ENCODE measurements around the gene HS6ST1. TPM values are rescaled to one million over a fixed set of nuclear protein-coding genes. Genes with fewer than 3 reads are reported as not detected.
"Not testable (repeated sequence)": the region's sequence is repeated elsewhere in the genome, so short reads cannot be mapped to it uniquely, and the experiment has no call there.

Gene HS6ST1
- total RNA-seq, 1 donor from 2014 or later, result 19.2 TPM

- DNase-seq (ENCODE audit: low read depth) (no peak), FAIRE-seq (no peak)
- TF ChIP-seq CTCF (IDR thresholded peaks at IDR 0.05; ENCODE audit: insufficient read depth, low read length, severe bottlenecking), result no peak
- Histone ChIP-seq H3K36me3 (ENCODE audit: control insufficient read depth, insufficient read depth, low read length) (peaks cover 8% of the 10 kb centered on the region), H3K4me3 (ENCODE audit: low read depth, low read length) (no peak overlapping the region), H3K27me3 (ENCODE audit: control insufficient read depth, insufficient read depth, low read length) (no peaks in the 10 kb centered on the region)
These were observed 47.7 kb downstream of the HS6ST1 start for GRCh38 chr2:128270672-128271596.

GRCh38 chr2:128269990-128270671 lies 48.5 kb downstream of the HS6ST1 start:
- FAIRE-seq (no peak), DNase-seq (ENCODE audit: low read depth) (no peak)
- no peak overlapping the region for H3K4me3 ChIP-seq (ENCODE audit: low read depth, low read length)
- H3K36me3 ChIP-seq (ENCODE audit: control insufficient read depth, insufficient read depth, low read length), result peaks cover 6% of the 10 kb centered on the region
- H3K27me3 ChIP-seq (ENCODE audit: control insufficient read depth, insufficient read depth, low read length), result no peaks in the 10 kb centered on the region
- TF ChIP-seq CTCF (IDR thresholded peaks at IDR 0.05; ENCODE audit: insufficient read depth, low read length, severe bottlenecking), result no peak

GRCh38 chr2:128269063-128269989 lies 49.3 kb downstream of the HS6ST1 start:
- FAIRE-seq (no peak), DNase-seq (ENCODE audit: low read depth) (no peak)
- TF ChIP-seq CTCF (IDR thresholded peaks at IDR 0.05; ENCODE audit: insufficient read depth, low read length, severe bottlenecking), result no peak
- Histone ChIP-seq H3K36me3 (ENCODE audit: control insufficient read depth, insufficient read depth, low read length) (peaks cover 6% of the 10 kb centered on the region), H3K27me3 (ENCODE audit: control insufficient read depth, insufficient read depth, low read length) (no peaks in the 10 kb centered on the region), H3K4me3 (ENCODE audit: low read depth, low read length) (no peak overlapping the region)

GRCh38 chr2:128268611-128269010 lies 50.1 kb downstream of the HS6ST1 start:
- FAIRE-seq; H3K27me3 ChIP-seq (ENCODE audit: control insufficient read depth, insufficient read depth, low read length); DNase-seq (ENCODE audit: low read depth); H3K36me3 ChIP-seq (ENCODE audit: control insufficient read depth, insufficient read depth, low read length); H3K4me3 ChIP-seq (ENCODE audit: low read depth, low read length): not testable (repeated sequence)

- not testable (repeated sequence) for H3K27me3 ChIP-seq (ENCODE audit: control insufficient read depth, insufficient read depth, low read length); H3K36me3 ChIP-seq (ENCODE audit: control insufficient read depth, insufficient read depth, low read length); DNase-seq (ENCODE audit: low read depth); H3K4me3 ChIP-seq (ENCODE audit: low read depth, low read length)
- peak; percentile 89 for FAIRE-seq
These were observed 50.5 kb downstream of the HS6ST1 start for GRCh38 chr2:128268145-128268544.

- H3K4me3 ChIP-seq (ENCODE audit: low read depth, low read length); DNase-seq (ENCODE audit: low read depth); H3K27me3 ChIP-seq (ENCODE audit: control insufficient read depth, insufficient read depth, low read length); H3K36me3 ChIP-seq (ENCODE audit: control insufficient read depth, insufficient read depth, low read length): not testable (repeated sequence)
- FAIRE-seq, result peak; percentile 97
These were observed 51.0 kb downstream of the HS6ST1 start for GRCh38 chr2:128267649-128268048.

GRCh38 chr2:128267197-128267596 lies 51.5 kb downstream of the HS6ST1 start:
- H3K36me3 ChIP-seq (ENCODE audit: control insufficient read depth, insufficient read depth, low read length); DNase-seq (ENCODE audit: low read depth); FAIRE-seq; H3K4me3 ChIP-seq (ENCODE audit: low read depth, low read length); H3K27me3 ChIP-seq (ENCODE audit: control insufficient read depth, insufficient read depth, low read length): not testable (repeated sequence)

GRCh38 chr2:128266463-128266862 lies 52.2 kb downstream of the HS6ST1 start:
- FAIRE-seq; H3K27me3 ChIP-seq (ENCODE audit: control insufficient read depth, insufficient read depth, low read length); H3K36me3 ChIP-seq (ENCODE audit: control insufficient read depth, insufficient read depth, low read length); H3K4me3 ChIP-seq (ENCODE audit: low read depth, low read length); DNase-seq (ENCODE audit: low read depth): not testable (repeated sequence)

- FAIRE-seq, result not testable (repeated sequence)
These were observed 53.1 kb downstream of the HS6ST1 start for GRCh38 chr2:128265608-128265993.

More at GRCh38 chr2:128265608-128265993, 53.1 kb downstream of the HS6ST1 start:
- not testable (repeated sequence) for H3K4me3 ChIP-seq (ENCODE audit: low read depth, low read length); DNase-seq (ENCODE audit: low read depth); H3K27me3 ChIP-seq (ENCODE audit: control insufficient read depth, insufficient read depth, low read length); H3K36me3 ChIP-seq (ENCODE audit: control insufficient read depth, insufficient read depth, low read length)
